GM21390 (cell line): ENCODE measurements around the gene LAPTM5.

Source experiments
- ATAC-seq: cut with Tn5 transposase; IDR thresholded peaks from one replicate; pipeline ENCODE4 v1.9.1; 2021; ENCODE audit not compliant: unreplicated experiment

The LAPTM5 gene

GRCh38 chr1:30683699-30684098 is 73.9 kb downstream of the LAPTM5 start:
- no peak for ATAC-seq
